Neural cell (in vitro differentiated cells): ENCODE results near the gene SPOCK1. TPM values are rescaled to one million over a fixed set of nuclear protein-coding genes. Genes with fewer than 3 reads are reported as not detected.

ENCODE experiments used
- H2AFZ ChIP-seq: fragments of 200-600, 300-800 bp; sonication (generic), shearing (Covaris generic); 2 replicates; pipeline ENCODE4 v1.6.0; 2014; ENCODE audit warnings: low read depth, mild to moderate bottlenecking, antibody characterized with exemption, low read length, moderate library complexity
- H3F3A ChIP-seq: fragments of 200-600 bp; shearing (Covaris generic); 2 replicates; pipeline ENCODE4 v1.6.1; 2016; ENCODE audit warnings: mild to moderate bottlenecking, moderate library complexity, mixed read lengths, antibody characterized with exemption, low read length; ENCODE audit not compliant: insufficient read depth, poor library complexity, severe bottlenecking
- H3K27ac ChIP-seq: fragments of 200-600, 300-800 bp; sonication (generic), shearing (Covaris generic); 2 replicates; pipeline ENCODE4 v1.5.1; 2014; ENCODE audit warnings: mild to moderate bottlenecking, low read length, moderate library complexity
- H3K27me3 ChIP-seq: fragments of 300-800, 200-600 bp; sonication (generic), shearing (Covaris generic); 2 replicates; pipeline ENCODE4 v1.6.0; 2014; ENCODE audit warnings: mild to moderate bottlenecking, low read depth, low read length, moderate library complexity; ENCODE audit not compliant: insufficient read depth
- H3K36me3 ChIP-seq: fragments of 300-800, 200-600 bp; sonication (generic), shearing (Covaris generic); 2 replicates; pipeline ENCODE4 v1.5.1; 2014; ENCODE audit warnings: mild to moderate bottlenecking, antibody characterized with exemption, low read length, moderate library complexity; ENCODE audit not compliant: insufficient read depth
- H3K4me2 ChIP-seq: fragments of 300-800, 200-600 bp; sonication (generic), shearing (Covaris generic); 2 replicates; pipeline ENCODE4 v1.6.0; 2014; ENCODE audit warnings: mild to moderate bottlenecking, low read length
- H3K4me3 ChIP-seq: fragments of 300-800, 200-600 bp; sonication (generic), shearing (Covaris generic); 2 replicates; pipeline ENCODE4 v1.5.1; 2014; ENCODE audit warnings: mild to moderate bottlenecking, low read length, moderate library complexity
- H3K79me2 ChIP-seq: fragments of 200-600 bp; shearing (Covaris generic); replicated peaks from 2 replicates; pipeline ENCODE4 v1.6.0; 2014; ENCODE audit warnings: mild to moderate bottlenecking, low read length, moderate library complexity; ENCODE audit not compliant: insufficient read depth
- H3K9ac ChIP-seq: fragments of 300-800, 200-600 bp; sonication (generic), shearing (Covaris generic); 2 replicates; pipeline ENCODE4 v1.6.1; 2016; ENCODE audit warnings: mild to moderate bottlenecking, low read length, mixed read lengths
- H3K9me2 ChIP-seq: fragments of 200-600 bp; shearing (Covaris generic); 2 replicates; pipeline ENCODE4 v1.6.1; 2016; ENCODE audit warnings: mild to moderate bottlenecking, low read length, mixed read lengths; ENCODE audit not compliant: insufficient read depth
- H3K9me3 ChIP-seq: fragments of 200-600, 300-800 bp; sonication (generic), shearing (Covaris generic); 2 replicates; pipeline ENCODE4 v1.6.1; 2016; ENCODE audit warnings: mild to moderate bottlenecking, mixed run types, low read length, moderate library complexity, mixed read lengths
- H4K20me1 ChIP-seq: fragments of 200-600 bp; shearing (Covaris generic); 2 replicates; pipeline ENCODE4 v1.6.1; 2016; ENCODE audit warnings: mild to moderate bottlenecking, mixed run types; ENCODE audit not compliant: insufficient read depth
- EP300 ChIP-seq: fragments of 450-650 bp; conservative IDR thresholded peaks from 2 replicates; pipeline ENCODE4 v1.6.1; 2014; ENCODE audit warnings: antibody characterized with exemption, mild to moderate bottlenecking, moderate library complexity; ENCODE audit not compliant: poor library complexity, severe bottlenecking
- EZH2 ChIP-seq: fragments of 200-600, 300-800 bp; shearing (Covaris generic), sonication (generic); IDR thresholded peaks from 2 replicates; pipeline ENCODE4 v1.6.1; 2014; ENCODE audit warnings: antibody characterized with exemption, low read length, borderline replicate concordance, mild to moderate bottlenecking; ENCODE audit not compliant: insufficient read depth, poor library complexity, severe bottlenecking
- MXI1 ChIP-seq: fragments of 450-650 bp; conservative IDR thresholded peaks from 2 replicates; pipeline ENCODE4 v1.6.1; 2014; ENCODE audit warnings: antibody characterized with exemption, mild to moderate bottlenecking; ENCODE audit not compliant: poor library complexity, severe bottlenecking
- POLR2AphosphoS5 ChIP-seq: IDR thresholded peaks from 2 replicates; pipeline ENCODE4 v1.6.1; 2012
- RAD21 ChIP-seq: fragments of 450-650 bp; conservative IDR thresholded peaks from 2 replicates; pipeline ENCODE4 v1.6.1; 2014; ENCODE audit warnings: antibody characterized with exemption, mild to moderate bottlenecking, moderate library complexity
- SMC3 ChIP-seq: fragments of 450-650 bp; conservative IDR thresholded peaks from 2 replicates; pipeline ENCODE4 v1.6.1; 2014; ENCODE audit warnings: antibody characterized with exemption, mild to moderate bottlenecking, moderate library complexity; ENCODE audit not compliant: poor library complexity
- TAF1 ChIP-seq: IDR thresholded peaks from 2 replicates; pipeline ENCODE4 v1.6.1; 2012; ENCODE audit warnings: low read depth
- polyA plus RNA-seq: library from polyadenylated mRNA; depleted of rRNA; stranded (reverse); fragments of >200 nt; gene quantifications from 2 replicates; pipeline ENCODE4 v1.2.3, GENCODE V29; 2014
- TF ChIP-seq, protein P1 (sequence below): IDR thresholded peaks from 2 replicates; pipeline ENCODE4 v1.6.1; 2012; ENCODE audit warnings: borderline replicate concordance
- TF ChIP-seq, protein P2 (sequence below): fragments of 450-650 bp; IDR thresholded peaks from 2 replicates; pipeline ENCODE4 v1.5.1; 2014; ENCODE audit warnings: antibody characterized with exemption, mild to moderate bottlenecking, moderate library complexity; ENCODE audit not compliant: poor library complexity, severe bottlenecking

SPOCK1 gene
- polyA plus RNA-seq, 1 donor from 2014 or later: 33.6 TPM

DNA sequence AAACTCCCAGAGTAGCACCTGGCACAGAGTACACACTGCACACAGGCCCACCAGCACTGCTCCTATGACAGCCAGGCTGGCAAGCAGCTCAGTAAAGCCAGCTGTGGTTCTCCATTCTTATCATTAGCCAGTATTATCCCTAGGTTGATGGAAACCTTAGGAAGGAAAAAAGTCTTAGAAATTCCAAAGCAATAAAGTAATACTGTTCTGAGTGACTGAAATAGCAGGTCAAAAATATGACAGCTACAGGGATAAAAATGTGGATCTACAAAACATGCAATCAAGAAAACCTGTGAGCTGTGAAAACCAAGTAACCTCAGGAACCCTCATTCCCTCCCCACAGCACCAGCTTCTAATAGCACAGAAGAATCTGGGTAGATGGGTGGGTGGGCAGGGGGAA, 403.5 kb downstream of the SPOCK1 start:
- Histone ChIP-seq H3K9ac (no peak overlapping the region), H4K20me1 (no peaks in the 10 kb centered on the region), H3K9me3 (no peaks in the 10 kb centered on the region), H3K27me3 (no peaks in the 10 kb centered on the region), H3K36me3 (no peaks in the 10 kb centered on the region), H3K27ac (no peak overlapping the region), H3F3A (no peaks in the 10 kb centered on the region), H2AFZ (no peak overlapping the region), H3K4me3 (no peak overlapping the region), H3K79me2 (no peaks in the 10 kb centered on the region), H3K9me2 (no peaks in the 10 kb centered on the region), H3K4me2 (no peak overlapping the region)
- TF ChIP-seq TAF1 (no peak), SMC3 (no peak), MXI1 (no peak), POLR2AphosphoS5 (no peak), EZH2 (no peak), EP300 (no peak), RAD21 (no peak)
- TF ChIP-seq, protein P1, sequence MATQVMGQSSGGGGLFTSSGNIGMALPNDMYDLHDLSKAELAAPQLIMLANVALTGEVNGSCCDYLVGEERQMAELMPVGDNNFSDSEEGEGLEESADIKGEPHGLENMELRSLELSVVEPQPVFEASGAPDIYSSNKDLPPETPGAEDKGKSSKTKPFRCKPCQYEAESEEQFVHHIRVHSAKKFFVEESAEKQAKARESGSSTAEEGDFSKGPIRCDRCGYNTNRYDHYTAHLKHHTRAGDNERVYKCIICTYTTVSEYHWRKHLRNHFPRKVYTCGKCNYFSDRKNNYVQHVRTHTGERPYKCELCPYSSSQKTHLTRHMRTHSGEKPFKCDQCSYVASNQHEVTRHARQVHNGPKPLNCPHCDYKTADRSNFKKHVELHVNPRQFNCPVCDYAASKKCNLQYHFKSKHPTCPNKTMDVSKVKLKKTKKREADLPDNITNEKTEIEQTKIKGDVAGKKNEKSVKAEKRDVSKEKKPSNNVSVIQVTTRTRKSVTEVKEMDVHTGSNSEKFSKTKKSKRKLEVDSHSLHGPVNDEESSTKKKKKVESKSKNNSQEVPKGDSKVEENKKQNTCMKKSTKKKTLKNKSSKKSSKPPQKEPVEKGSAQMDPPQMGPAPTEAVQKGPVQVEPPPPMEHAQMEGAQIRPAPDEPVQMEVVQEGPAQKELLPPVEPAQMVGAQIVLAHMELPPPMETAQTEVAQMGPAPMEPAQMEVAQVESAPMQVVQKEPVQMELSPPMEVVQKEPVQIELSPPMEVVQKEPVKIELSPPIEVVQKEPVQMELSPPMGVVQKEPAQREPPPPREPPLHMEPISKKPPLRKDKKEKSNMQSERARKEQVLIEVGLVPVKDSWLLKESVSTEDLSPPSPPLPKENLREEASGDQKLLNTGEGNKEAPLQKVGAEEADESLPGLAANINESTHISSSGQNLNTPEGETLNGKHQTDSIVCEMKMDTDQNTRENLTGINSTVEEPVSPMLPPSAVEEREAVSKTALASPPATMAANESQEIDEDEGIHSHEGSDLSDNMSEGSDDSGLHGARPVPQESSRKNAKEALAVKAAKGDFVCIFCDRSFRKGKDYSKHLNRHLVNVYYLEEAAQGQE: no peak
- TF ChIP-seq, protein P2, sequence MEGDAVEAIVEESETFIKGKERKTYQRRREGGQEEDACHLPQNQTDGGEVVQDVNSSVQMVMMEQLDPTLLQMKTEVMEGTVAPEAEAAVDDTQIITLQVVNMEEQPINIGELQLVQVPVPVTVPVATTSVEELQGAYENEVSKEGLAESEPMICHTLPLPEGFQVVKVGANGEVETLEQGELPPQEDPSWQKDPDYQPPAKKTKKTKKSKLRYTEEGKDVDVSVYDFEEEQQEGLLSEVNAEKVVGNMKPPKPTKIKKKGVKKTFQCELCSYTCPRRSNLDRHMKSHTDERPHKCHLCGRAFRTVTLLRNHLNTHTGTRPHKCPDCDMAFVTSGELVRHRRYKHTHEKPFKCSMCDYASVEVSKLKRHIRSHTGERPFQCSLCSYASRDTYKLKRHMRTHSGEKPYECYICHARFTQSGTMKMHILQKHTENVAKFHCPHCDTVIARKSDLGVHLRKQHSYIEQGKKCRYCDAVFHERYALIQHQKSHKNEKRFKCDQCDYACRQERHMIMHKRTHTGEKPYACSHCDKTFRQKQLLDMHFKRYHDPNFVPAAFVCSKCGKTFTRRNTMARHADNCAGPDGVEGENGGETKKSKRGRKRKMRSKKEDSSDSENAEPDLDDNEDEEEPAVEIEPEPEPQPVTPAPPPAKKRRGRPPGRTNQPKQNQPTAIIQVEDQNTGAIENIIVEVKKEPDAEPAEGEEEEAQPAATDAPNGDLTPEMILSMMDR: no peak

DNA sequence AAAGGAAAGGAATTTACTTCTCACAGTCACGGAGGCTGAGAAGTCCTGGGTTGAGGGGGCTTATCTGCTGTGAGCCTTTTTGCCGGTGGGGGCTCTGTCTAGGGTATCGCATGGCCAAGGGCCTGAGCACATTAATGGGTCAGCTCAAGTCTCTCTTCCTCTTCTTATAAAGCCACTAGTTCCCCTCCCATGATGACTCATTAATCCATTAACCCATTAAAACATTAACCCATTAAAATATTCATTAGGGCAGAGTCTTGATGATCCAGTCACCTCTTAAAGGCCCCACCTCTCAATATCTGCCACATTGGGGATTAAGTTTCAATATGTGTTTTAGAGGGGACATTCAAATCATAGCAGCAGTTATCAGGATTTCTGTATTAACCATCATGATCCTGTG, 406.3 kb downstream of the SPOCK1 start:
- H3K9me3 ChIP-seq: no peaks in the 10 kb centered on the region
- no peaks in the 10 kb centered on the region for H3F3A ChIP-seq
- H3K4me3 ChIP-seq: no peak overlapping the region
- no peaks in the 10 kb centered on the region for H3K9me2 ChIP-seq
- H4K20me1 ChIP-seq: no peaks in the 10 kb centered on the region
- TF ChIP-seq, protein P1: no peak
- TF ChIP-seq TAF1 (no peak), RAD21 (no peak), SMC3 (no peak), POLR2AphosphoS5 (no peak), EZH2 (no peak), EP300 (no peak), MXI1 (no peak)
- TF ChIP-seq, protein P2: no peak
- no peaks in the 10 kb centered on the region for H3K36me3 ChIP-seq
- no peak overlapping the region for H3K27ac ChIP-seq
- no peak overlapping the region for H2AFZ ChIP-seq
- no peaks in the 10 kb centered on the region for H3K79me2 ChIP-seq
- no peak overlapping the region for H3K4me2 ChIP-seq
- H3K27me3 ChIP-seq: no peaks in the 10 kb centered on the region
- H3K9ac ChIP-seq: no peak overlapping the region
